Osteoblast (primary cell): ENCODE data around the gene SCT. TPM values are rescaled to one million over a fixed set of nuclear protein-coding genes. Genes with fewer than 3 reads are reported as not detected.
A peak's percentile ranks its signal among the peaks of the same experiment; 100 is the strongest.

Experiments used
- DNase-seq: peaks from one replicate; pipeline ENCODE4 v3.0.0; 2011; ENCODE audit warnings: low spot score, mixed read lengths; ENCODE audit not compliant: insufficient read length; ENCODE audit errors: missing footprints
- H2AFZ ChIP-seq: 2 replicates; pipeline ENCODE4 v1.6.0; 2011; ENCODE audit warnings: mild to moderate bottlenecking, low read length
- H3K27ac ChIP-seq: 2 replicates; pipeline ENCODE4 v1.5.1; 2011; ENCODE audit warnings: mild to moderate bottlenecking, low read depth, low read length, moderate library complexity
- H3K27me3 ChIP-seq: 2 replicates; pipeline ENCODE4 v1.6.0; 2012; ENCODE audit warnings: mild to moderate bottlenecking, control low read depth, inconsistent platforms, low read length, moderate library complexity; ENCODE audit not compliant: insufficient read depth
- H3K36me3 ChIP-seq: 2 replicates; pipeline ENCODE4 v1.5.1; 2011; ENCODE audit warnings: mild to moderate bottlenecking, low read length, control low read depth, moderate library complexity; ENCODE audit not compliant: insufficient read depth
- H3K4me1 ChIP-seq: 2 replicates; pipeline ENCODE4 v1.5.1; 2011; ENCODE audit warnings: mild to moderate bottlenecking, low read length, control low read depth, moderate library complexity; ENCODE audit not compliant: insufficient read depth
- H3K4me2 ChIP-seq: 2 replicates; pipeline ENCODE4 v1.6.0; 2011; ENCODE audit warnings: mild to moderate bottlenecking, low read length; ENCODE audit not compliant: insufficient read depth
- H3K4me3 ChIP-seq: fragments of 200-600 bp; sonication (generic); 3 replicates; pipeline ENCODE4 v1.5.1; 2012; ENCODE audit warnings: mild to moderate bottlenecking, low read length, inconsistent platforms; ENCODE audit not compliant: insufficient read depth
- H3K79me2 ChIP-seq: 2 replicates; pipeline ENCODE4 v1.6.0; 2012; ENCODE audit warnings: mild to moderate bottlenecking, low read length, control low read depth, inconsistent platforms; ENCODE audit not compliant: insufficient read depth
- H3K9me3 ChIP-seq: 2 replicates; pipeline ENCODE4 v1.5.1; 2011; ENCODE audit warnings: low read depth, low read length, control low read depth
- H4K20me1 ChIP-seq: 2 replicates; pipeline ENCODE4 v1.6.0; 2012; ENCODE audit warnings: mild to moderate bottlenecking, low read length, control low read depth; ENCODE audit not compliant: insufficient read depth
- CTCF ChIP-seq: IDR thresholded peaks from 2 replicates; pipeline ENCODE4 v1.5.1; 2011; ENCODE audit warnings: mild to moderate bottlenecking, low read depth, low read length, moderate library complexity; ENCODE audit errors: extremely low read depth
- total RNA-seq: library from RNA; depleted of rRNA; stranded (reverse); fragments of >200 nt; gene quantifications from 2 replicates; pipeline ENCODE4 v1.2.3, GENCODE V29; 2012

Gene SCT
- total RNA-seq, 1 donor: not detected

GRCh38 chr11:641806-642370 is 14.9 kb upstream of the SCT start:
- H3K4me3 ChIP-seq: no peak overlapping the region
- no peaks in the 10 kb centered on the region for H3K9me3 ChIP-seq
- no peaks in the 10 kb centered on the region for H3K79me2 ChIP-seq
- H3K36me3 ChIP-seq: no peaks in the 10 kb centered on the region
- H3K4me2 ChIP-seq: no peak overlapping the region
- peak; percentile 84 for DNase-seq
- peaks cover 21% of the 10 kb centered on the region for H4K20me1 ChIP-seq
- no peaks in the 10 kb centered on the region for H3K4me1 ChIP-seq
- peaks cover 10% of the 10 kb centered on the region for H3K27me3 ChIP-seq
- H3K27ac ChIP-seq: no peak overlapping the region
- H2AFZ ChIP-seq: no peak overlapping the region
- TF ChIP-seq CTCF: no peak

GRCh38 chr11:640021-640706 is 13.2 kb upstream of the SCT start:
- no peaks in the 10 kb centered on the region for H3K4me1 ChIP-seq
- H2AFZ ChIP-seq: no peak overlapping the region
- DNase-seq: peak; percentile 71
- H3K36me3 ChIP-seq: no peaks in the 10 kb centered on the region
- H3K4me3 ChIP-seq: no peak overlapping the region
- peaks cover 14% of the 10 kb centered on the region for H3K27me3 ChIP-seq
- H3K79me2 ChIP-seq: no peaks in the 10 kb centered on the region
- H3K4me2 ChIP-seq: no peak overlapping the region
- no peak overlapping the region for H3K27ac ChIP-seq
- H4K20me1 ChIP-seq: peaks cover 34% of the 10 kb centered on the region
- H3K9me3 ChIP-seq: no peaks in the 10 kb centered on the region
- no peak for TF ChIP-seq CTCF

GRCh38 chr11:639332-639955 is 12.5 kb upstream of the SCT start:
- Histone ChIP-seq H2AFZ (no peak overlapping the region), H3K4me2 (no peak overlapping the region)

More at GRCh38 chr11:639332-639955, 12.5 kb upstream of the SCT start:
- Histone ChIP-seq H4K20me1 (peaks cover 40% of the 10 kb centered on the region), H3K27ac (no peak overlapping the region), H3K4me3 (no peak overlapping the region), H3K36me3 (no peaks in the 10 kb centered on the region), H3K4me1 (no peaks in the 10 kb centered on the region), H3K9me3 (no peaks in the 10 kb centered on the region), H3K27me3 (peaks cover 14% of the 10 kb centered on the region), H3K79me2 (no peaks in the 10 kb centered on the region)
- DNase-seq: peak; percentile 89
- no peak for TF ChIP-seq CTCF
